ENCODE results near the gene TBPL1. TPM values are rescaled to one million over a fixed set of nuclear protein-coding genes. Genes with fewer than 3 reads are reported as not detected.
A peak's percentile ranks its signal among the peaks of the same experiment; 100 is the strongest.

Gene TBPL1
- 32.2 TPM for total RNA-seq
- 10 to 100 TPM; 55.1 to 73.6 (median 59.1) TPM for polyA plus RNA-seq

DNA sequence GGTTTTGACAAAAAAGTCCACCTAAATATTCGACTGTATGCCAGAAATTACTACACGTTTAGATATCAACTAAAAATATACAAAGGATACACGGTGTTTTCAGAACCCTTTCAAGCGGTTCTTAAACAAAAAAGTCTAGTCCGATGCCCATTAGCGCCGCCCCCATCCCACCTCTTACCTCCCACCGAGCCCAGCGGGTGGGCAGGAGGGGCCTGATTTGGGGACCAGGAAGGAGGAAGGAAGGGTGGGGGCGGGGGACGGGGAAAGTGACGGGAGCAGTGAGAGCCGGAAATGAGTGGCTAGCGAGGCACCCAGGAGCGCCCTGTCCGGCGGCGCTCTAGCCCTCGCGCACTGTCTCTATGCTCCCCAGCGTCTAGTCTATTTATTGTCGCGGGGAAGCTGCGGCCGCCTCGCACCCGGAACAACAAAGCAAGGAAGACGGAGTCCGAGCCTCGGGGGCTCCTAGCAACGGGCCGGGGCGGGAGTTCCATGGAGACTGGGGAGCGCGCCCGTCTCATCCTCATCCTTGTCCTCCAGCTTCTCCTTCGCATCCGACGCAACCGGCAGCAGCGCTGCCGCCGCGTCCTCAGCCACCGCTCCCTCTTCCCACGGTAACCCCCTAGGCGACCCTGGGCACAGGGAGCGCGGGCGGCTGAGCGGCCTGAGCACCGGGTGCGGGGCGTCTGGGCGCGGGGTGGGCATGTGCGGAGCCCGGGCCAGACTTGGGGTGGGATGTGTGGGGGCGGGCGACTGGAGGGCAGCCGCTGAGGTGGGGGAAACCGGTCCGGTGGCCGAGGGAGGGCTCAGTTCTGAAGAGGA lies at the start of gene TBPL1:
TBPL1 (plus strand) TSS at position 410 of the 819 bp plus-strand sequence. CDS start 26,902 bp downstream, outside the sequence.
- Mint-ChIP-seq H3K4me1 (peaks cover 31 to 59% (median 43%) of the 10 kb centered on the region in 4 donors), H3K9me3 (peaks cover 0 to 3% (median 0%) of the 10 kb centered on the region in 7 donors), H3K36me3 (no peaks in the 10 kb centered on the region), H3K27me3 (peaks cover 11% of the 10 kb centered on the region), H3K4me3 (peak within 1 kb of the TSS; percentile 96 to 100 (median 98)), H3K27ac (peak within 1 kb of the TSS; percentile 86 to 98 (median 96))
- H3K27ac ChIP-seq (ENCODE audit: insufficient read depth, low read length, poor library complexity, severe bottlenecking): peak within 1 kb of the TSS; percentile 72
- H3K36me3 ChIP-seq (ENCODE audit: control insufficient read depth, insufficient read depth, low read length): no peaks in the 10 kb centered on the region
- ATAC-seq (ENCODE audit: low read depth in 2 of 2): peak; percentile 94
- no peaks in the 10 kb centered on the region for H3K27me3 ChIP-seq (ENCODE audit: control insufficient read depth, insufficient read depth, low read length)
- peak; percentile 85 to 95 (median 86) for DNase-seq
- H3K4me1 ChIP-seq (ENCODE audit: control insufficient read depth, insufficient read depth, low read length, poor library complexity, severe bottlenecking): peaks cover 37% of the 10 kb centered on the region
- H3K4me3 ChIP-seq (ENCODE audit: low read depth, low read length): peak within 1 kb of the TSS; percentile 91
- H3K9me3 ChIP-seq (ENCODE audit: control insufficient read depth in 2 of 2, low read length in 2 of 2): no peaks in the 10 kb centered on the region

DNA sequence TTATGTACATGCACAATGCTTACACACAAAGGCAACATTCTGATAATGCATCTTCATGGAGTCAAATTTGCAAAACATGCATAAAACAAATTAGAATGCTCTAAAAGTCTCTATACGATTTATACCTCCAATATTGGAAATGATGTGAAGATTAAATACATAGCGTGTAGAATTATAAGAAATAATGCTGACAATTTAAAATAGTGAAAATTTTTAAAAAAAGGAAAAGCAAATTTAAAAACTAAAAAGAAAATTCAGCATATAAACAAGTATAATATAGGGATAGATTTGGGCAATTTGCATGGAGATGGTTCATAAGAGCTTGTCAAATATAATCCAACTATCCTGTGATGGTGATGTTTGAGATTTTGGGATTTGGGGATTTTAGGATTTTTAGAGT lies 49.2 kb upstream of the TBPL1 start:
- Mint-ChIP-seq H3K4me1 (no peaks in the 10 kb centered on the region), H3K27me3 (peaks cover 41% of the 10 kb centered on the region), H3K27ac (no peak overlapping the region), H3K4me3 (no peak overlapping the region), H3K9me3 (no peaks in the 10 kb centered on the region), H3K36me3 (no peaks in the 10 kb centered on the region)
- DNase-seq (no peak), ATAC-seq (ENCODE audit: low read depth in 2 of 2) (no peak)
- no peak overlapping the region for H3K4me3 ChIP-seq (ENCODE audit: low read depth, low read length)
- H3K9me3 ChIP-seq (ENCODE audit: control insufficient read depth in 2 of 2, low read length in 2 of 2): no peaks in the 10 kb centered on the region
- no peak overlapping the region for H3K27ac ChIP-seq (ENCODE audit: insufficient read depth, low read length, poor library complexity, severe bottlenecking)
- H3K4me1 ChIP-seq (ENCODE audit: control insufficient read depth, insufficient read depth, low read length, poor library complexity, severe bottlenecking): no peaks in the 10 kb centered on the region
- no peaks in the 10 kb centered on the region for H3K36me3 ChIP-seq (ENCODE audit: control insufficient read depth, insufficient read depth, low read length)
- peaks cover 27% of the 10 kb centered on the region for H3K27me3 ChIP-seq (ENCODE audit: control insufficient read depth, insufficient read depth, low read length)

DNA sequence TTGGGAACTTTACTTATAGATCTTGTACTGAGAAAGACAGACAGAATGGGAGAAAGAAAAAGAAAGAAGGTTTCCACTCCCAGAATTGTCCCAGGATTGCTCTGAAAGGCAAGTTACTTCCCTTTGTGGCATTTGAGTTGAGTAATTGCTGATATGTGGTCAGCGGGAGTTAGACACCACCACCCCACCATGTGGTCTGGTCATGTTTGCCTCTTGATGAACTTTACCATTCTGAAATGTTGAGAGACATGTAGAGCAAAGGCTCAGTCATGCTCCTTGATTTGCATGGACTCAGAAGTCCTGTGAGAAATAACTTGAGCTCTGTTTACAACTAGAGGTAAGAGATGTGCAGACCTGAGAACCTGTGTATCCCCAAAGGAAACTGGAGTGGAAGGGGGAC lies 47.0 kb upstream of the TBPL1 start:
- Histone ChIP-seq H3K4me1 (ENCODE audit: control insufficient read depth, insufficient read depth, low read length, poor library complexity, severe bottlenecking) (no peaks in the 10 kb centered on the region), H3K9me3 (ENCODE audit: control insufficient read depth in 2 of 2, low read length in 2 of 2) (no peaks in the 10 kb centered on the region), H3K27ac (ENCODE audit: insufficient read depth, low read length, poor library complexity, severe bottlenecking) (no peak overlapping the region), H3K27me3 (ENCODE audit: control insufficient read depth, insufficient read depth, low read length) (peaks cover 27% of the 10 kb centered on the region), H3K36me3 (ENCODE audit: control insufficient read depth, insufficient read depth, low read length) (no peaks in the 10 kb centered on the region), H3K4me3 (ENCODE audit: low read depth, low read length) (no peak overlapping the region)
- DNase-seq (no peak), ATAC-seq (ENCODE audit: low read depth in 2 of 2) (no peak)
- peaks cover 36% of the 10 kb centered on the region for H3K27me3 Mint-ChIP-seq
- H3K4me1 Mint-ChIP-seq: no peaks in the 10 kb centered on the region
- H3K4me3 Mint-ChIP-seq: no peak overlapping the region
- H3K9me3 Mint-ChIP-seq: peaks cover 0 to 2% (median 0%) of the 10 kb centered on the region in 7 donors
- no peaks in the 10 kb centered on the region for H3K36me3 Mint-ChIP-seq
- H3K27ac Mint-ChIP-seq: no peak overlapping the region

DNA sequence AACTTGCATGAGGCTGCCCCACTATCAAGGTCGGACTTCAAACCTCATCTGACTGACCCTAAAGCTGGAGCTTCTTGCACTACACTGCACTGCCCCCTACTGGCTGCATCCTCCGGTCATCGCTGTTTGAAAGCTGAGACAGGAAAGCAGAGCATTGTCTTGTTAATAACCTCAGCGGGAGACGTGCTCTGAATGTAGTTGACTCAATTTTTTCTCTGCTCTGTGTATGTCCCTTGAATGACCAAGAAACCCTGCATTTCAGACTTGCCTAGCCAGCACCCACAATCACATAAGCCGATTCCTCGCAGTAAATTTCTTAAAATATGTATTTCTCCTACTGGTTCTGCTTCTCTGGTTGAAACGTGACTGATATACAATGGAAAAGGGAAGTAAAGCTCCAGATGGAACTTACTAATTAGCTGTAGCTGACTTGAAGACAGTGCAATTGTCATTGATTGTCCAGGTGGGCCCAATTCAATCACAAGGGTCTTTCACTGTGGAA lies 36.3 kb upstream of the TBPL1 start:
- peaks cover 20% of the 10 kb centered on the region for H3K27me3 Mint-ChIP-seq

DNA sequence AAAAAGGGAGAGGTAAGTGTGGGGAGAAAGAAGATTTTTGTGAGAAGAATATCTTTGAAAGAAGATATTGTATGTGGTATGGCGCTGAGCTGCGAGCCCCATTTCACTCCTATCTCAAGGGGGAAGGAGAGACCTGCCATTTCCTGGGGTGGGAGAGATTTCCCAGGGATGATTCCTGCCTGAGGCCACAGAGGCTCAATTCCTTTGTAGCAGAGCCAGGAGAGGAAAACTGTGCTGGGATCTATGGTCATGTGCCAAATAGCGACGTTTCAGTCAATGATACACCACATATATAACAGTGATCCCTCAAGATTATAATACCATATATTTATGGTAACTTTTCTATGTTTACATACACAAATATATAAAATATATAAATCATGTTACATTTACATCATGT lies 35.2 kb upstream of the TBPL1 start:
- Mint-ChIP-seq H3K27ac (no peak overlapping the region), H3K4me1 (peaks cover 0 to 4% (median 0%) of the 10 kb centered on the region in 4 donors)

More for the DNA sequence above, 36.3 kb upstream of the TBPL1 start:
- ATAC-seq (ENCODE audit: low read depth in 2 of 2) (peak; percentile 52 to 77), DNase-seq (peak; percentile 43 to 73 (median 45))
- no peak overlapping the region for H3K4me3 Mint-ChIP-seq
- H3K4me3 ChIP-seq (ENCODE audit: low read depth, low read length): no peak overlapping the region
- H3K36me3 Mint-ChIP-seq: no peaks in the 10 kb centered on the region
- H3K27ac Mint-ChIP-seq: no peak overlapping the region
- no peak overlapping the region for H3K27ac ChIP-seq (ENCODE audit: insufficient read depth, low read length, poor library complexity, severe bottlenecking)
- H3K9me3 Mint-ChIP-seq: peaks cover 0 to 3% (median 0%) of the 10 kb centered on the region in 7 donors
- peaks cover 13% of the 10 kb centered on the region for H3K27me3 ChIP-seq (ENCODE audit: control insufficient read depth, insufficient read depth, low read length)
- no peaks in the 10 kb centered on the region for H3K9me3 ChIP-seq (ENCODE audit: control insufficient read depth in 2 of 2, low read length in 2 of 2)
- H3K4me1 Mint-ChIP-seq: peaks cover 0 to 4% (median 0%) of the 10 kb centered on the region in 4 donors
- H3K36me3 ChIP-seq (ENCODE audit: control insufficient read depth, insufficient read depth, low read length): no peaks in the 10 kb centered on the region
- no peaks in the 10 kb centered on the region for H3K4me1 ChIP-seq (ENCODE audit: control insufficient read depth, insufficient read depth, low read length, poor library complexity, severe bottlenecking)

DNA sequence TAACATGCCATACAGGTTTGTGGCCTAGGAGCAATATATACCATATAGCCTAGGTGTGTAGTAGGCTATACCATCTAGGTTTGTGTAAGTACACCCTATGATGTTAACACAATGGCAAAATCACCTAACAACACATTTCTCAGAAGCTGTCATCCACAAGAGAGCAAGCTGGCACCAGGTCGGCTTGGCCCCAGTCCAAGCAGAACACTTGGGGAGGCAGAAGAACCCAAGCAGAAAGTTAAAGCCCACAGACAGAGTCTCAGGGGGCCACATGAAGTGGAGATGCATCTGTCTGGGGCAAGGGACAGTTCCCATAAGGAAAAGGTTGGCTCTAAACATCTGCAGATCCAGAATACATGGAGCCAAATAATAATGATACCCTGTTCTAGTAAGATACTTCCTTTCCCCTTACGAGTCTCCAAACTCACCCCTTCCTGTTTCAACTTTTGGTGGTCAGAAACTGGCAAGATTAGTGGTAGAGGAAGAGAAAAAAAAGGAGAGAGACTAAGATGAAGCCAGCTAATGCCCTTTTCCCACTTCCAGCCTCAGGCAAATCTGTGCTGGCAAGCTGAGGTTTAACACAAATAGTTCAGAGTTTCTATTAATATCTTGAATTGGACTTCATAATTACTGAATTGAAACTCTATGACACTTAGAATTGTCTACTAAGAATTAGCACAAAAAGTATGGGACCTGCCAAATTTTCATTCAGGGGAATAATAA lies 34.7 kb upstream of the TBPL1 start:
- Mint-ChIP-seq H3K27ac (no peak overlapping the region), H3K4me1 (peaks cover 0 to 4% (median 0%) of the 10 kb centered on the region in 4 donors), H3K27me3 (peaks cover 20% of the 10 kb centered on the region), H3K4me3 (no peak overlapping the region), H3K9me3 (peaks cover 0 to under 1% (median 0%) of the 10 kb centered on the region in 7 donors), H3K36me3 (no peaks in the 10 kb centered on the region)
- Histone ChIP-seq H3K4me1 (ENCODE audit: control insufficient read depth, insufficient read depth, low read length, poor library complexity, severe bottlenecking) (no peaks in the 10 kb centered on the region), H3K27ac (ENCODE audit: insufficient read depth, low read length, poor library complexity, severe bottlenecking) (no peak overlapping the region), H3K9me3 (ENCODE audit: control insufficient read depth in 2 of 2, low read length in 2 of 2) (no peaks in the 10 kb centered on the region), H3K36me3 (ENCODE audit: control insufficient read depth, insufficient read depth, low read length) (no peaks in the 10 kb centered on the region), H3K4me3 (ENCODE audit: low read depth, low read length) (no peak overlapping the region), H3K27me3 (ENCODE audit: control insufficient read depth, insufficient read depth, low read length) (peaks cover 15% of the 10 kb centered on the region)
- DNase-seq (no peak), ATAC-seq (ENCODE audit: low read depth in 2 of 2) (no peak)

More for the DNA sequence above, 35.2 kb upstream of the TBPL1 start:
- DNase-seq (no peak), ATAC-seq (ENCODE audit: low read depth in 2 of 2) (no peak)
- Histone ChIP-seq H3K4me1 (ENCODE audit: control insufficient read depth, insufficient read depth, low read length, poor library complexity, severe bottlenecking) (no peaks in the 10 kb centered on the region), H3K4me3 (ENCODE audit: low read depth, low read length) (no peak overlapping the region), H3K9me3 (ENCODE audit: control insufficient read depth in 2 of 2, low read length in 2 of 2) (no peaks in the 10 kb centered on the region), H3K36me3 (ENCODE audit: control insufficient read depth, insufficient read depth, low read length) (no peaks in the 10 kb centered on the region), H3K27me3 (ENCODE audit: control insufficient read depth, insufficient read depth, low read length) (peaks cover 13% of the 10 kb centered on the region), H3K27ac (ENCODE audit: insufficient read depth, low read length, poor library complexity, severe bottlenecking) (no peak overlapping the region)
- Mint-ChIP-seq H3K27me3 (peaks cover 20% of the 10 kb centered on the region), H3K4me3 (no peak overlapping the region), H3K9me3 (peaks cover 0 to 3% (median 0%) of the 10 kb centered on the region in 7 donors), H3K36me3 (no peaks in the 10 kb centered on the region)

DNA sequence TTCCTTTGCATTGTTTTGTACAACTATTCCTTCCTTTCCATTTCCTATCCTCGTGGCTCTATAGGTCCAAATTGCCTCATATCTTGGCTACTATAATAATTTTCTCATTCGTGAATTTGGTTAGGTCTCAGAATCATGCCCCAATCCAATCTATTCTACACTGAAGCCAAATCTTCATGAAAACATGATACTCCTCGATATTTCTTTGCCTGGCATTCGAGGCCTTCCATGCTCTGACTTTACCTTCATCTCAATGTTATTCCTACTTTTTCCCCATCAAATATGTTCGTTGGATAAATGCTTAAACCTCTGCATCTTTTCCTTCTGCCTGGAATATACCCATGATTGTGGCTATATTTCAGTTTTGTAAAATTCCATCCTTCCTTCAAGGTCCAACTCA lies 33.7 kb upstream of the TBPL1 start:
- no peaks in the 10 kb centered on the region for H3K36me3 Mint-ChIP-seq
- Histone ChIP-seq H3K4me1 (ENCODE audit: control insufficient read depth, insufficient read depth, low read length, poor library complexity, severe bottlenecking) (no peaks in the 10 kb centered on the region), H3K4me3 (ENCODE audit: low read depth, low read length) (no peak overlapping the region), H3K36me3 (ENCODE audit: control insufficient read depth, insufficient read depth, low read length) (no peaks in the 10 kb centered on the region), H3K27ac (ENCODE audit: insufficient read depth, low read length, poor library complexity, severe bottlenecking) (no peak overlapping the region), H3K9me3 (ENCODE audit: control insufficient read depth in 2 of 2, low read length in 2 of 2) (no peaks in the 10 kb centered on the region), H3K27me3 (ENCODE audit: control insufficient read depth, insufficient read depth, low read length) (peaks cover 13% of the 10 kb centered on the region)
- ATAC-seq (ENCODE audit: low read depth in 2 of 2) (no peak), DNase-seq (no peak)
- H3K9me3 Mint-ChIP-seq: no peaks in the 10 kb centered on the region
- H3K4me3 Mint-ChIP-seq: no peak overlapping the region
- no peak overlapping the region for H3K27ac Mint-ChIP-seq
- H3K27me3 Mint-ChIP-seq: peaks cover 27% of the 10 kb centered on the region
- H3K4me1 Mint-ChIP-seq: peaks cover 0 to 4% (median 0%) of the 10 kb centered on the region in 4 donors

Data from CD4-positive, CD25-positive, alpha-beta regulatory T cell (primary cell).